Renal cortex interstitium (tissue), 11 donors: ENCODE data around the gene HTR3E. TPM values are rescaled to one million over a fixed set of nuclear protein-coding genes. Genes with fewer than 3 reads are reported as not detected.
"Not testable (repeated sequence)": the region's sequence is repeated elsewhere in the genome, so short reads cannot be mapped to it uniquely, and the experiment has no call there.

Experiments used
- DNase-seq, 11 donors: peaks; one replicate each; pipeline ENCODE4 v3.0.0-alpha.2; 2013; ENCODE audit warnings: low read depth in 9 of 11, low spot score in 4 of 11; ENCODE audit errors: extremely low read depth in 1 of 11
- polyA plus RNA-seq, 3 donors: library from polyadenylated mRNA; unstranded; fragments of 120-200 nt; gene quantifications; one replicate each; pipeline ENCODE4 v1.2.1, GENCODE V29; 2013; ENCODE audit not compliant: insufficient read length in 3 of 3

Gene HTR3E
- polyA plus RNA-seq, 3 donors: 0.11 TPM; not detected in 2

DNA sequence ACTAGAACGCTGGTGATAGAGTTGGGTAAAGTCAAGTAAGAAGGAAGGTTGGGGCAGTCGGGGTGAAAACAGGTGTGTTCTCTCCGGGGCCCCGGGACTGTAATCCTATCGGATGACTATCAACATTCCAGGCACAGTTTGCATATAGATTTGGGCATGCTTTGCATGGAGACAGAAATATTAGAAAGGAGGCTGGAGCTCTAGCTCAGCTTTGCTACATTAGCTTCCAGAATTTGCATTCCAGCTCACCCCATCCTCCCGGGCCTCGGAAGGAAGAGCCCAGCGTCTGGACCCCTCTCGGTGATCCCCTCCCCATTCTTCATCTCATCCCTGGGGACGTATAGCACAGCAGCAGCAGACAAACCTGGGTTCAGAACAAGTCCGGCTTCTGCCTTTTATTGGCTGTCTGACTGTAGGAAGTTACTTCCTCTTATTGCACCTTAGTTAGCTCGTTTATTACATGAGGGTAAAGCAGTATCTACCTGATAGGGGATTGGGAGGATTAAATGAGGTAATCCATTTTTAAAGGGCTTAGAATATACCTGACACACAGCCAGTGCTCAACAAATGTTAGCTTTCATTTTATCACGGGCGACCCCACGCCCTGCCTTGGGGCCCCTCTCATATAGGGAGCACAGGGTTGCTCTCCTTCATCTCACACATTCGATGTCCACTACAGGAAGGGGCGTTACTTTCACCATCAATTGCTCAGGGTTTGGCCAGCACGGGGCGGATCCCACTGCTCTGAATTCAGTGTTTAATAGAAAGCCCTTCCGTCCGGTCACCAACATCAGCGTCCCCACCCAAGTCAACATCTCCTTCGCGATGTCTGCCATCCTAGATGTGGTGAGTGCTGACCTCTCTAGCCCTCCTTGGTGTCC lies 3.2 kb downstream of the HTR3E start:
- DNase-seq: no peak

DNA sequence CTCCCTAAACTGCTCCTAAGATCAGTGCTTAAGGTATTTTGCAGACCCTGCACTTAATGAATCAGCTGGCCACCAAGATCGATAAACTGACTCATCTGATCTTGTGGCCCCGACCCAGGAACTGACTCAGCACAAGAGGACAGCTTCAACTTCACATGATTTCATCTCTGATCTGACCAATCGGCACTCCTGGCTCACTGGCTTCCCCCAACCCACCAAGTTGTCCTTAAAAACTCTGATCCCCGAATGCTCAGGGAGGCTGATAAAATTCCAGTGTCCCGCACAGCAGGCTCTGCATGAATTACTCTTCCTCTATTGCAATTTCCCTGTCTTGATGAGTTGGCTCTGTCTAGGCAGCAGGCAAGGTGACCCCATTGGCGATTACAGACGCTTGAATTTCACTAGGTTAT lies 13.5 kb downstream of the HTR3E start:
- no peak for DNase-seq

DNA sequence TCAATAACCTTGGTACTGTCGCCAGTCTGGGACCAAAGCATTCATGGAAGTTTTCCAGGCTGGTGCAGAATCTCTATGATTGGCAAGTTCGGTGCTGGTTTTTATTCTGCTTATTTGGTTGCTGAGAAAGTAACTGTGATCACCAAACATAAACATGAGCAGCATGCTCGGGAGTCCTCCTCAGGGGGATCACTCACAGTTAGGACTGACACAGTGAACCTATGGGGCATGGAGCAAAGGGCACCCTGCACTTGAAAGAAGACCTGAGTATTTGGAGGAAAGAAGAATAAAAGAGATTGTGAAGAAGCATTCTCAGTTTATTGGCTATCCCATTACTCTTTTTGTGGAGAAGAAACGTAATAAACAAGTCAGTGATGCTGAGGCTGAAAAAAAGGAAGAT lies 19.2 kb downstream of the HTR3E start:
- no peak for DNase-seq

DNA sequence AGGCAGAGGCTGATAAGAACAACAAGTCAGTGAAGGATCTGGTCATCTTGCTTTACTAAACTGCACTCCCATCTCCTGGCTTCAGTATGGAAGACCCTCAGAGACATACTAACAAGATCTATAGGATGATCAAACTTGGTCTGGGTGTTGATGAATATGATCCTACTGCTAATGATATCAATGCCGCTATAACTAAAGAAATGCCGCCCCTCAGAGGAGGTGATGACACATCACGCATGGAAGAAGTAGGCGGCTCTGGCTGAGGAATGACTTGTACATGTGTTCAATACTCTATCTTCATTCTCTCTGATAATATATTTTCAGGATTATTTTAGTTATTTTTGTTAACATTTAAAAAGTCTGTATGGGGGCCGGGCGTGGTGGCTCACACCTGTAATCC lies 20.8 kb downstream of the HTR3E start:
- no peak for DNase-seq

DNA sequence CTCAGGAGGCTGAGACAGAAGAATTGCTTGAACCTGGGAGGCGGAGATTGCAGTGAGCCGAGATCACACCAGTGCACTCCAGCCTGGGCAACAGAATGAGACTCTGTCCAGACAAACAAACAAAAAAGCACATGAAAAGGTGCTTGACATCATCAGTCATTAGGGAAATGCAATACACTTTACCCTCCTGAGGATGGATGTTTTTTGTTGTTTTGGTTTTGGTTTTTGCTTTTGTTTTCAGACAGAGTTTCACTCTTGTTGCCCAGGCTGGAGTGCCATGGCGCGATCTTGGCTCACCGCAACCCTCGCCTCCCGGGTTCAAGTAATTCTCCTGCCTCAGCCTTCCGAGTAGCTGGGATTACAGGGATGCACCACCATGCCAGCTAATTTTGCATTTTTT lies 24.2 kb downstream of the HTR3E start:
- DNase-seq: not testable (repeated sequence)

DNA sequence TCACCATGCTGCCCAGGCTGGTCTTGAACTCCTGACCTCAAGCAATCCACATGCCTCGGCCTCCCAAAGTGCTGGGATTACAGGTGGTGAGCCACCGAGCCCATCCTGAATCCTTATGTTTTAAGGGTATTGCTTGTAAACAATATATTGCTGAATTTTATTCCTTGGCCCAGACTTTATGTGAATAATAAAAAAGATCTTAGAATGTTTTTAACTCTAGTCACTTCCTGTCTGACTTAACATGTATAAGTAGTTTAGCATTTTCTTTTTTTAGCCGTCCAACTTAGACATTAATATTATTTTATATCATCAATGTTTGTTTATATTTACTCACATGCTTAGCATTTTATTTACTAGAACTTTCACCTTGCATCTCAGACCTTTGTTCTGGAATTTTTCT lies 29.1 kb downstream of the HTR3E start:
- DNase-seq: no peak

DNA sequence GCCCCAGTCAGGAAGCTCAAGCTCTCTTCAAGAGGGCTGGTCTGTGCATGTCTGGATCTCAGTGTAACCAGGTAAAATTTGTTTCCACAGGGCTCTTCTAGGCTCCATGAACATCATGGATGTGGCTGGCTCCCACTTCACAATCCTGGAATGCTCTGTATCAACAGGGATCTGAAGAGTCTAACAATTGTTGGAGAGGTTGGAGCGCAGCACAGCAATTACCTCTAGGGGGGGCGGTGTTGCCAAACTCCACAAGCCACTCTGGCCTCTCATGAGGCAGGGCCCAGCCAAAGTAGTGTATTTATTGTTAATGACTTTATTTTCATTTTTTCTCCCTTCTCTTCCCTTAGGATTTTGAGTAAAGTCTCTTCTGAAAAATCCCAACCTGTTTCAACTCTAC lies 32.1 kb downstream of the HTR3E start:
- peak in 1 of 11 donors; percentile 3 for DNase-seq

DNA sequence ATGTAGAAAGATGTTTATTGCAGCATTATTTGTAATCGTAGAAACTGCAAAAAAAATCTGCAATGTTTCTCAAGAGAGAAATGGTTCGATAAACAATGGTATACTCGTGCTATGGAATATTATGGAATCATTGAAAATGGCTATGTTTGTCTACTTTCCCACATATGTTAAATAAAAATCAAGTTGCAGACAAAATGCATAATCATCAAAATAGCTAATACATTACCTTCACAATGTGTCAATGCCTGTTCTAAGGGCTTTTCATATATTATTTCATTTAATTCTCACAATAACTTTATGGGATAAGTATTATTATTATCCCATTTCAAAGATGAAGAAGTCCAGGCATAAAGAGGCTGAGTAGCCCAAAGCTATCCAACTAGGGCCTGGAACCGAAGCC lies 36.1 kb downstream of the HTR3E start:
- DNase-seq: no peak

DNA sequence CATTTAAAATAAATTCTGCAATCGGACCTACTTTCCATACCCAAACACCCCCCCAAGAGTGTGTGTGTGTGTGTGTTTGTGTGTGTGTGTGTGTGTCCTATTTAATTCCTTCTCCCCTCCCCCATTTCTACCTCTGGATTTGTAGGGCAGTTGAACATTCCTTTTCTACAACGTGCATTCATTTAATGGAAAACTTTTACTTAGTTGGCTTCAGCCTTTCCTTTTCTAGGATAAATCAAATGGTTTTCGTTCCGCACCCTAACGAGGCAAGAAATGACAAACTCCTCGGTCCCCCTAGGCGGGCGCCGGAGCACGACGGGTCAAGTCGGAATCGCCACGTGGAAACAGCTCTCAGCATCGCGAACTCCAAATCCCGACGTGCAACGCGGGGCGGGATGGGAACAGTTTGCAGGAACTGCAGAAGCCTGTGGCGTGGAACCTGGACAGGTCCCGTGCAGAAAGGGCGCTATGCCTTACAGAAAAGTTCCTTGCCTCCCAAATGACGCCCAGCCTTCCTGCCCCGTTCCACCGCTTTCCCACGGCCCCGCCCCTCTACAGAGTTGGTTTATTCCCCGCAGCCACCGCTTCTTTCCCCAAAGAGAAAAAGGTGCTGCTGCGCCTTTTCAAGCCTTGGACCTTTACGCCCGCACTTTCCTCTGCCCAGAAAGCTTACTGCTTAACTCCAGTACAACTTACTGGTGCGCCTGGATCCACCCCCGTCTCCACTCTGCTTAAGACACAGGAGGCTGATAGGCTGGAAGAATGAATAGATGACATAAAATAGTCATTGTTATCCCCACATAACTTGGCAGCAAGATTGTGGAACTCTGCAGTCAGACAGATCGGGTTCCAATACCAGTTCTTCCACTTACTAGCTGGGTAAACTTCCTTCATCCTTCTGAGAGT lies 37.2 kb downstream of the HTR3E start:
- DNase-seq: peak in 7 of 11 donors; percentile 51 to 77 (median 67)

DNA sequence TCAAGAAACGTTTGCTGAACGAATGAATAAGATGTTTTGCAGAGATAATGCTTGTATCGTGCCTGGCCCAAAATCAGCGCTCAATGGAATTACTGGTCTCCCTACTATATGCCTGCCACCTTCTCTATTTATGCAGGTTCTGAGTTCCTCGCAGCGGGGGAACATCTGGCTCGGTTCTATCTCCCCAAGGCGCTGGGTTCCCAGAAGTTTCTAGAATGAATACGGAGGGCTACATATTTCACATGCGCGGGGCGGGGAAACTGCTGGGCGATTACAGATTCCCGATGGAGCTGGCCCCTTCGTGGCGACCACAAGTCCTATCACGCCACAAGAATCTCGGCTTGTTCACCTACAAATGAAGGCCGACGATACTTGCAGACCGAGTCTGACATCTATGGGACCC lies 37.9 kb downstream of the HTR3E start:
- peak in 1 of 11 donors; percentile 18 for DNase-seq

DNA sequence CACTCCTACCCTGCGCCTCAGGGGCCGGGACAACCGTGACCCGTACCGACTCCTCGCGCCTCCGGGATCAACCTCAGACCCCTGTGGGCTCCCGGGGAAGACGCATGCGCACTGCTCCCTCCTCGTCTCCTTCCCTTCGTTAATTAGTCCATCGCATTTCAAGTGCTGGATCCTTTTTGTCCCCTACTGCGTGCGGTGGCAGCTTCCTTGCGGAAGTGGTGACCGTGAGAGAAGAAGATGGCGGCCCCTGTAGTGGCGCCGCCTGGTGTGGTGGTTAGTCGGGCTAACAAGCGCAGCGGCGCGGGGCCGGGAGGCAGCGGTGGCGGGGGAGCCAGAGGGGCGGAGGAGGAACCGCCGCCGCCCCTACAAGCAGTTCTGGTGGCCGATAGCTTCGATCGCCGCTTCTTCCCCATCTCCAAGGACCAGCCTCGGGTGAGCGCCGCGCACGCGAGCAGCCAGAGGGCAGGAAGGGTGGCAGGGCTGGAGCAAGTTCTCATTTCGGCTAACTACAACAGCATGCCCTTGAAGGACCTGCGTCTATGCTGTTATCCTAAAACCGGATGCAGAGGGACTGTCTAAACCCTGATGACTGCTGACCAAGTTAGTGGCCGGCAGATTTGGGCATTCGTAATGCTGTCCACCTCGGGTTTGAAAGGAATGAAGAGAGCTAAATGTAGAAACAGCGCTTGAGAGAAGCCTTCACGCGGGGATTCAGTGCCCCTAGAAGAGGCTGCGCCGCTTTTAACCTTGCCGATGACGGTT lies 38.5 kb downstream of the HTR3E start, which contains the start of gene EIF2B5:
EIF2B5 (plus strand) TSS at position 210 of the 762 bp plus-strand sequence; CDS start at position 238, 28 bp downstream.
- peak; percentile 81 to 95 (median 90) for DNase-seq

DNA sequence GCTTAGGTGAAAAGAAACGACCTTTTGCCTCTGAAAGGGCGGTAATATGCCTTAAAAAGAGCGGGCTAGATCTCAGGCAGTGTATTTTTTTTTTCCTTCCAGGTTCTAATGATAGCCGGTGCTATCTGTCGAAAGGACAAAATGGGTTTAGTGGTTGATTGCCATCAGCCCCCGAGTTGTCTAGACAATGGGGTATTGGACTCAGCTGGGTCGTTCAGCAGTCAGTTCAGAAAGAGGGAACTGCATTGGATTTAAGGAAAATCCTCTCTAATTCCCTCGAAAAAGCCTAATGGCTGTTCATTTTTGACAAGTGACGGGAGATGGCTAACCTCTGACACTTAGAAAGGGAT lies 39.0 kb downstream of the HTR3E start:
- DNase-seq: no peak

DNA sequence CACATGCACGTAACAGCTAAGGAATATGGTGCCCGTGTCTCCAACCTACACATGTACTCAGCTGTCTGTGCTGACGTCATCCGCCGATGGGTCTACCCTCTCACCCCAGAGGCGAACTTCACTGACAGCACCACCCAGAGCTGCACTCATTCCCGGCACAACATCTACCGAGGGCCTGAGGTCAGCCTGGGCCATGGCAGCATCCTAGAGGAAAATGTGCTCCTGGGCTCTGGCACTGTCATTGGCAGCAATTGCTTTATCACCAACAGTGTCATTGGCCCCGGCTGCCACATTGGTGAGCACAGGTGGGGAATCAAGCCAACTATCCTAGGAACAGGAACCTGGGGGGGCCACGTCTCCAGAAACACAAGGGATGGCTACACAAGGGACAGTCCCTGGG lies 43.6 kb downstream of the HTR3E start:
- DNase-seq: no peak

DNA sequence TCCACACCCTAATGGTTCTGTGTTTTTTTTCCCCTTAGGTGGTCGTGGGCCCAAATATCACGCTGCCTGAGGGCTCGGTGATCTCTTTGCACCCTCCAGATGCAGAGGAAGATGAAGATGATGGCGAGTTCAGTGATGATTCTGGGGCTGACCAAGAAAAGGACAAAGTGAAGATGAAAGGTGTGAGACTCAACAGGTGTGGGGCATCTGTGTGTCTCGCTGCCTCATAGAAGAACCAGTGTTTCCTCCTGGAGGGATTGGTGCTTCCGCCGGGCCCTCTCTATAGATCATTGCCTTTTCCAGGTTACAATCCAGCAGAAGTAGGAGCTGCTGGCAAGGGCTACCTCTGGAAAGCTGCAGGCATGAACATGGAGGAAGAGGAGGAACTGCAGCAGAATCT lies 45.3 kb downstream of the HTR3E start:
- DNase-seq: no peak

DNA sequence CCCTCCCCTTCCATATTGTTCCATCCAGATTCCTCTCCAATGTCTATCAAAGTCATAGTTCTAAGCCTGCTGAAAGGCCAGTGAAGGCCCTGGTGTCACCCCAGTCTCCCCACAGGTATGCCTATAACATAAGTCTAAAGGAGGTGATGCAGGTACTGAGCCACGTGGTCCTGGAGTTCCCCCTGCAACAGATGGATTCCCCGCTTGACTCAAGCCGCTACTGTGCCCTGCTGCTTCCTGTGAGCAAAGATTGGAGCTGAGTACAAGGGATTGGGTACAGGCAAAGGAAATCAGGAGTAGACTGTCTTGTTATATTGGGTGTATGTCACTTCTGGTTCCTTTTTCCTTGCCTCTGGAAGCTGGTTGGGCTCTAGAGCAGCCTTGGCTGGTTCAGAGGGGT lies 46.5 kb downstream of the HTR3E start:
- DNase-seq: no peak

DNA sequence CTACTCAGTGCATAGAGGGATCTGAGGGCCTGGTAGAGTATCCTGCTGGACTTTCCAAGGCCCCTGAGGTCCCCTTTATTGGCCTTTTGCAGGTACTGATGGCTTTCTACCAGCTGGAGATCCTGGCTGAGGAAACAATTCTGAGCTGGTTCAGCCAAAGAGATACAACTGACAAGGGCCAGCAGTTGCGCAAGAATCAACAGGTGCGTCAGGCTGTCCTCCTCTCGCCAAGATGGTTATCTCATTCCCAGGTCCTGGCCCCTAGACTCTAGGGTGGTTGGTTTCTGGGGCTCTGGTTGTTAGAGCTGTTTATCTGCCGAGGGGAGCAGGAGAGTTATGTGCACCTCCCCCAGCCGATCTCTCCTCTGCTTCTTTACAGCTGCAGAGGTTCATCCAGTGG lies 47.6 kb downstream of the HTR3E start:
- DNase-seq: no peak

DNA sequence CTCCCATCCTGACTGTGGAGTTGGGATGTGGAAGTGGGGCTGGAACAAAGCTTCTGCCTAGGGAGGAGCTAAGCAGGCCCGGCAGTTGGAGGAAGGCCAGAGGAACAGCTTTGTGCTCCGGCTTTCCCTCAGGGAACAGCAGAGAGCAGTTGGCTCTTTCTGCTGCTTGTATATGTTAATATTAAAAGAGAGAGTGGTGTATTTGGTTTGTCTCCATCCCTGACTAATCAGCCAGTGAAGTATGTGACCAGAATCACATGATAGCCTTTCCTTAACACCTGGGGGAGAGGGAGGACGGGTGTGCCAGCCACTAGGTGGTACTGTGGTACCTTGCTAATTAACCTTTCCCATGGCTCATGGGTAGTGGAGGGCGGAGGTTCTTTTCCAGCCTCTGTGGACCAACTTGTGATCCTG lies 48.3 kb downstream of the HTR3E start:
- peak in 2 of 11 donors; percentile 15 to 59 for DNase-seq

DNA sequence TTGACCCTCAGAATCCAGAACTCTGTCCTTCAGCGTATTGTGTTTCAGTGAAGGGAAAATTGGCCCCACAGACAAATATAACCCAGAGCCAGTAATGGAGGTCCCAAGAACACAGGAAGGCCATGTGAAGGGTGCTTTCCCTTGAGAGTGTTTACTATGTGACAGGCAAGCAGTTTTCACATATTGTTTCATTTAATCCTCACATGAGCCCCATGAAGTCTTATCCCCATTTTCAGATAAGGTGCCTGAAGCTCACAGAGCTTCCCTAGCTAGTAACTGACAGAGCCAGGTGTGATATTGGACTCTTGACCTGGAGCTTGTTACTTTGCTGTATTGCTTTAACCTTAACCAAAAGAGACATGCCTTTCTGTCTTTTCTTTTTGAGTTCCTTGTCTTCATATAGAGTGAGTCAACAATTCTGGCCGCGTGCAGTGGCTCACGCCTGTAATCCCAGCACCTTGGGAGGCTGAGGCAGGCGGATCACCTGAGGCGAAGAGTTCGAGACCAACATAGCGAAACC lies 48.9 kb downstream of the HTR3E start:
- no peak for DNase-seq

DNA sequence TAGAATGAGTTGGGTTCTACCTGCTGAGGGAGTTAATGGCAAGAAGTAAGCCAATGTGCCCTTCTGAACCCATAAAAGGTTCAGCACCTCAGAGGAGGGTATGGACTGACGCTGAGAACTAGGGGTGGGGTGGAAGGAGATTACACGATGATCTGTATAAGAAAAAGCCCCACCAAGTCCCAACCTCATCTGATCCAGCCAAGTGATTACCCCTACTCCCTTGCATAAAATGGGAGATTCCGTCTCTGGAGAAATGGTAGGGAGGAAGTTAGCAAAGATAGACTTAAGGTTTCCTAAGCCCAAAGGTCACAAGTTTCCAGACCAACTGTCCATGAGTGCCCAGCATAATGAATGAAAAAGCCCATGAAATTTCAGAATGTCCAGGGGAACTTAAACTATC lies 51.2 kb downstream of the HTR3E start:
- no peak for DNase-seq
